GM18502 (cell line): ENCODE data around the gene PGAP6.
"Not testable (repeated sequence)": the region's sequence is repeated elsewhere in the genome, so short reads cannot be mapped to it uniquely, and the experiment has no call there.

Experiments used
- ATAC-seq: cut with Tn5 transposase; IDR thresholded peaks from one replicate; pipeline ENCODE4 v1.9.1; 2021; ENCODE audit warnings: mild to moderate bottlenecking; ENCODE audit not compliant: unreplicated experiment, poor library complexity

Gene PGAP6

GRCh38 chr16:369275-369865 is 12.4 kb downstream of the PGAP6 start:
- no peak for ATAC-seq

- no peak for ATAC-seq
Observed at GRCh38 chr16:368388-369158, 13.2 kb downstream of the PGAP6 start.

GRCh38 chr16:367333-367903 is 14.4 kb downstream of the PGAP6 start:
- no peak for ATAC-seq

GRCh38 chr16:366476-366875 is 15.3 kb downstream of the PGAP6 start:
- ATAC-seq, result no peak

- ATAC-seq, result no peak
Observed at GRCh38 chr16:364595-365491, 16.9 kb downstream of the PGAP6 start.

- ATAC-seq, result no peak
Observed at GRCh38 chr16:363766-364490, 17.9 kb downstream of the PGAP6 start.

GRCh38 chr16:363110-363765 is 18.5 kb downstream of the PGAP6 start:
- ATAC-seq, result no peak

- ATAC-seq, result not testable (repeated sequence)
Observed at GRCh38 chr16:362702-362999, 19.1 kb downstream of the PGAP6 start.

- ATAC-seq, result no peak
Observed at GRCh38 chr16:361872-362701, 19.7 kb downstream of the PGAP6 start.

GRCh38 chr16:361341-361871 is 20.4 kb downstream of the PGAP6 start:
- no peak for ATAC-seq

- no peak for ATAC-seq
Observed at GRCh38 chr16:360698-361336, 21.0 kb downstream of the PGAP6 start.

- ATAC-seq, result no peak
Observed at GRCh38 chr16:359871-360697, 21.7 kb downstream of the PGAP6 start.

- ATAC-seq, result no peak
Observed at GRCh38 chr16:359067-359763, 22.6 kb downstream of the PGAP6 start.

GRCh38 chr16:356741-357140 is 25.0 kb downstream of the PGAP6 start:
- ATAC-seq, result no peak

GRCh38 chr16:354971-355461 is 26.8 kb downstream of the PGAP6 start:
- ATAC-seq, result no peak

GRCh38 chr16:354291-354881 is 27.4 kb downstream of the PGAP6 start:
- no peak for ATAC-seq
